Measurements from ENCODE around the gene MAN2C1. TPM values are rescaled to one million over a fixed set of nuclear protein-coding genes. Genes with fewer than 3 reads are reported as not detected.

MAN2C1 gene
- total RNA-seq, 2 donors from 2014 or later, result 186 to 339 TPM

DNA sequence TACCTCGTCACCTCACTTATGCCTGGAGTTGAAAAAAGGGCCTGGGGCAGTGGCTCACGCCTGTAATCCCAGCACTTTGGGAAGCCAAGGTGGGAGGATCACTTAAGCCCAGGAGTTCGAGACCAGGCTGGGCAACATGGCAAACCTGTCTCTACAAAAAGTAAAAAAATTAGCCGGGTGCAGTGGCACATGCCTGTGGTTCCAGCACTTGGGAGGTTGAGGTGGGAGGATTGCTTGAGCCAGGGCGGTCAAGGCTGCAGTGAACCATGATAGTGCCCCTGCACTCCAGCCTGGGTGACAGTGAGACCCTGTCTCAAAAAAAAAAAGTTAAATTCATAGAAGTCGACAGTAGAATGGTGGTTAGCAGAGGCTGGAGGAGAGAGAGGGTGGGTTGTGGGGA, 26.2 kb downstream of the MAN2C1 start:
- 80 to 82% methylated on average over 6 of the region's 6 CpGs for WGBS, 2 donors
- Histone ChIP-seq H3K36me3 (replicated peaks in 1 of 2; ENCODE audit: insufficient read depth in 1 of 2, low read depth in 2 of 2) (peaks cover 0 to 2% of the 10 kb centered on the region in 2 donors), H3K9me3 (no peaks in the 10 kb centered on the region), H3K4me3 (no peak overlapping the region), H3K27ac (no peak overlapping the region), H3K27me3 (no peaks in the 10 kb centered on the region), H3K4me1 (peaks cover 5% of the 10 kb centered on the region)
- intact Hi-C loops (cut with DNase I), result no loop called here
- ATAC-seq, result no peak
- TF ChIP-seq POLR2A (IDR thresholded peaks at IDR 0.05), result no peak
- TF ChIP-seq, protein P1, sequence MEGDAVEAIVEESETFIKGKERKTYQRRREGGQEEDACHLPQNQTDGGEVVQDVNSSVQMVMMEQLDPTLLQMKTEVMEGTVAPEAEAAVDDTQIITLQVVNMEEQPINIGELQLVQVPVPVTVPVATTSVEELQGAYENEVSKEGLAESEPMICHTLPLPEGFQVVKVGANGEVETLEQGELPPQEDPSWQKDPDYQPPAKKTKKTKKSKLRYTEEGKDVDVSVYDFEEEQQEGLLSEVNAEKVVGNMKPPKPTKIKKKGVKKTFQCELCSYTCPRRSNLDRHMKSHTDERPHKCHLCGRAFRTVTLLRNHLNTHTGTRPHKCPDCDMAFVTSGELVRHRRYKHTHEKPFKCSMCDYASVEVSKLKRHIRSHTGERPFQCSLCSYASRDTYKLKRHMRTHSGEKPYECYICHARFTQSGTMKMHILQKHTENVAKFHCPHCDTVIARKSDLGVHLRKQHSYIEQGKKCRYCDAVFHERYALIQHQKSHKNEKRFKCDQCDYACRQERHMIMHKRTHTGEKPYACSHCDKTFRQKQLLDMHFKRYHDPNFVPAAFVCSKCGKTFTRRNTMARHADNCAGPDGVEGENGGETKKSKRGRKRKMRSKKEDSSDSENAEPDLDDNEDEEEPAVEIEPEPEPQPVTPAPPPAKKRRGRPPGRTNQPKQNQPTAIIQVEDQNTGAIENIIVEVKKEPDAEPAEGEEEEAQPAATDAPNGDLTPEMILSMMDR (IDR thresholded peaks at IDR 0.05), result no peak
- DNase-seq, result no peak

GRCh38 chr15:75339531-75340240, 28.7 kb downstream of the MAN2C1 start:
- no peaks in the 10 kb centered on the region for H3K9me3 ChIP-seq
- 89 to 92% methylated on average over 7 to 13 of the region's 13 CpGs for WGBS, 2 donors
- peaks cover 18% of the 10 kb centered on the region for H3K4me1 ChIP-seq
- intact Hi-C loops (cut with DNase I), result no loop called here
- no peaks in the 10 kb centered on the region for H3K27me3 ChIP-seq
- no peak overlapping the region for H3K4me3 ChIP-seq
- H3K36me3 ChIP-seq (replicated peaks in 1 of 2; ENCODE audit: insufficient read depth in 1 of 2, low read depth in 2 of 2), result peaks cover 0 to 2% of the 10 kb centered on the region in 2 donors
- H3K27ac ChIP-seq, result no peak overlapping the region
- ATAC-seq (no peak), DNase-seq (no peak)
- TF ChIP-seq POLR2A (IDR thresholded peaks at IDR 0.05), result no peak
- TF ChIP-seq, protein P1 (IDR thresholded peaks at IDR 0.05), result no peak

DNA sequence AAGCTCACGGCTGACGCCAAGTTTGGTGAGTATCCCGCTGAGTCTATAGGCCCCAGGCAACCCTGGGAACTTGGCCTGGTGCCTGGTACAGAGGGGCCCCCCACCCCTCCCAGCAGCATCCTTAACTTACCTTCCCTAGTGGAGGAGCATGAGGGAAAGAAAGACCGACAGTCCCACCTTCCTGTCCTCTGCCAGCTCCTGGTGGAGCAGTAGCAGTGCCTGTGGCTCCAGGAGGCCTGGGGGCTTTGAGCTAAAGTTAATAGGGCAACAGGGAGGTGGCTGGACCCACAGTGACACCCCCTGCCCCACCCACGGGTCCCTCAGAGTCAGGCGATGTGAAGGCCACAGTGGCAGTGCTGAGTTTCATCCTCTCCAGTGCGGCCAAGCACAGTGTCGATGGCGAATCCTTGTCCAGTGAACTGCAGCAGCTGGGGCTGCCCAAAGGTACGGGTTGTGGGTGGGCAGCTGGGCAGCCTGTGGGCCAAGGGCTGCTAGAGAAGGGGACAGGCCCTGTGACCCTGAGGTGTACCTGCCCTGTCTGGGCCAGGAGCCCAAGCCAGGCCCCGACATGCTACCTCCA, 29.7 kb downstream of the MAN2C1 start:
- no peak for ATAC-seq
- H3K4me1 ChIP-seq, result peaks cover 18% of the 10 kb centered on the region
- intact Hi-C loops (cut with DNase I), result no loop called here

GRCh38 chr15:75335705-75336355, 32.6 kb downstream of the MAN2C1 start, which contains the start of gene COMMD4:
Gene COMMD4 (plus strand): TSS chr15:75336063. CDS start chr15:75336090, 27 bp downstream.
- H3K4me3 ChIP-seq, result peak within 1 kb of the TSS; percentile 78 to 96

More for the DNA sequence above, 29.7 kb downstream of the MAN2C1 start:
- TF ChIP-seq POLR2A (IDR thresholded peaks at IDR 0.05), result no peak
- TF ChIP-seq, protein P1 (IDR thresholded peaks at IDR 0.05), result no peak
- no peak for DNase-seq
- H3K9me3 ChIP-seq, result no peaks in the 10 kb centered on the region
- no peaks in the 10 kb centered on the region for H3K27me3 ChIP-seq
- WGBS, 2 donors, result 89 to 94% methylated on average over 6 to 11 of the region's 11 CpGs
- no peak overlapping the region for H3K27ac ChIP-seq
- H3K4me3 ChIP-seq, result no peak overlapping the region
- peaks cover 0 to 2% of the 10 kb centered on the region in 2 donors for H3K36me3 ChIP-seq (replicated peaks in 1 of 2; ENCODE audit: insufficient read depth in 1 of 2, low read depth in 2 of 2)

More at GRCh38 chr15:75335705-75336355, 32.6 kb downstream of the MAN2C1 start, which contains the start of gene COMMD4:
- intact Hi-C loops (cut with DNase I), result no loop called here
- ATAC-seq, result peak; percentile 97
- no peaks in the 10 kb centered on the region for H3K27me3 ChIP-seq
- H3K27ac ChIP-seq, result peak within 1 kb of the TSS in 3 of 4 donors; percentile 41 to 64 (median 60)
- 0% methylated on average over 20 to 42 of the region's 42 CpGs for WGBS, 2 donors
- H3K9me3 ChIP-seq, result no peaks in the 10 kb centered on the region
- DNase-seq, result peak; percentile 97 to 99 (median 98)
- peak; percentile 18 to 57 (median 32) for TF ChIP-seq POLR2A (IDR thresholded peaks at IDR 0.05)
- TF ChIP-seq, protein P1 (IDR thresholded peaks at IDR 0.05), result no peak
- peaks cover 18% of the 10 kb centered on the region for H3K4me1 ChIP-seq
- peaks cover 0 to 2% of the 10 kb centered on the region in 2 donors for H3K36me3 ChIP-seq (replicated peaks in 1 of 2; ENCODE audit: insufficient read depth in 1 of 2, low read depth in 2 of 2)

Data from body of pancreas (tissue), 4 donors.